ENCODE data around the gene LHPP.

GRCh38 chr10:124597846-124598165 lies 136.2 kb downstream of the LHPP start:
- TF ChIP-seq CTCF (IDR thresholded peaks at IDR 0.05) (no peak), POLR2A (IDR thresholded peaks at IDR 0.05) (no peak)
